Retinal pigment epithelial cell (primary cell): Measurements from ENCODE around the gene TMPRSS2.

Source experiments
- DNase-seq: peaks from one replicate; pipeline ENCODE4 v3.0.0-alpha.2; 2010; ENCODE audit warnings: low read depth
- H3K4me3 ChIP-seq: 2 replicates; pipeline ENCODE4 v1.5.1; 2011; ENCODE audit warnings: mild to moderate bottlenecking, low read length, control low read depth, moderate library complexity
- TF ChIP-seq, protein P1 (sequence below): conservative IDR thresholded peaks from 2 replicates; pipeline ENCODE4 v1.5.1; 2011; ENCODE audit warnings: low read depth, low read length, control low read depth, inconsistent platforms

The TMPRSS2 gene

GRCh38 chr21:41483973-41484372 lies 24.0 kb downstream of the TMPRSS2 start:
- no peak overlapping the region for H3K4me3 ChIP-seq
- TF ChIP-seq, protein P1, sequence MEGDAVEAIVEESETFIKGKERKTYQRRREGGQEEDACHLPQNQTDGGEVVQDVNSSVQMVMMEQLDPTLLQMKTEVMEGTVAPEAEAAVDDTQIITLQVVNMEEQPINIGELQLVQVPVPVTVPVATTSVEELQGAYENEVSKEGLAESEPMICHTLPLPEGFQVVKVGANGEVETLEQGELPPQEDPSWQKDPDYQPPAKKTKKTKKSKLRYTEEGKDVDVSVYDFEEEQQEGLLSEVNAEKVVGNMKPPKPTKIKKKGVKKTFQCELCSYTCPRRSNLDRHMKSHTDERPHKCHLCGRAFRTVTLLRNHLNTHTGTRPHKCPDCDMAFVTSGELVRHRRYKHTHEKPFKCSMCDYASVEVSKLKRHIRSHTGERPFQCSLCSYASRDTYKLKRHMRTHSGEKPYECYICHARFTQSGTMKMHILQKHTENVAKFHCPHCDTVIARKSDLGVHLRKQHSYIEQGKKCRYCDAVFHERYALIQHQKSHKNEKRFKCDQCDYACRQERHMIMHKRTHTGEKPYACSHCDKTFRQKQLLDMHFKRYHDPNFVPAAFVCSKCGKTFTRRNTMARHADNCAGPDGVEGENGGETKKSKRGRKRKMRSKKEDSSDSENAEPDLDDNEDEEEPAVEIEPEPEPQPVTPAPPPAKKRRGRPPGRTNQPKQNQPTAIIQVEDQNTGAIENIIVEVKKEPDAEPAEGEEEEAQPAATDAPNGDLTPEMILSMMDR = no peak
- no peak for DNase-seq

GRCh38 chr21:41483415-41483814 lies 24.5 kb downstream of the TMPRSS2 start:
- DNase-seq = no peak

DNA sequence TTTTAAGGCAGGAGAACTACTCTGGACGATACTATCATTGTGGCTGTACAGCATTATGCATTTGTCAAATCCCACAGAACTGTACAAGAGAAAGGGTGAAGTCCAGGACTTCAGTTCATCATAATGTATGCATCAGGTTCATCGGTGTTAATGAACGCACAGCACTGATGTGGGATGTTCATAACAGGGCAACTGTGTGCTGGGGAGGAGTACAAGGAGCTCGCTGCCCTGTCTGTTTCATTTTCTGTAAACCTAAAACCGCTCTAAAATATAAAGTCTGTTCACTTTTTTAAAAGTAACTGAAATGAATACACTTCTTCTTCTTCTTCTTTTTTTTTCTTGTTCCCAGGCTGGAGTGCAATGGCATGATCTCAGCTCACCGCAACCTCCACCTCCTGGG lies 25.0 kb downstream of the TMPRSS2 start:
- TF ChIP-seq, protein P1 = no peak
- no peak overlapping the region for H3K4me3 ChIP-seq
- no peak for DNase-seq

More at GRCh38 chr21:41483415-41483814, 24.5 kb downstream of the TMPRSS2 start:
- TF ChIP-seq, protein P1 = no peak
- H3K4me3 ChIP-seq = no peak overlapping the region

GRCh38 chr21:41482301-41482700 lies 25.7 kb downstream of the TMPRSS2 start:
- DNase-seq = no peak
- no peak overlapping the region for H3K4me3 ChIP-seq
- TF ChIP-seq, protein P1 = no peak

DNA sequence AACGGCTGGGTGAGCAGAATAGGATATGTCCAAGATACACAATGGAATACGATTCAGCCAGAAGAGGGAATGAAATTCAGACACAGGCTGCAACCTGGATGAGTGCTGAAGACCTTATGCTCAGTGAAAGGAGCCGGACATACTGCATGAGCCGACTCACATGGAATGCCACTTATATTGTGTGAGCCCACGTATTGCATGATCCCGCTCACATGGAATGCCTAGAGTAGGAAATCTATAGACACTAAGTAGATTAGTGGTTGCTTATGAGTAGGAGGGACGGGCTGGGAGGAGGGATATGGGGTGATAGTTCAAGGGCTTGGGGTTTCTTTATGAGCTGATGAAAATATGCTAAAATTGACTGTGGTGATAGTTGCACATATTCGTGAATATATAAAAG lies 26.8 kb downstream of the TMPRSS2 start:
- DNase-seq = peak; percentile 65
- H3K4me3 ChIP-seq = no peak overlapping the region
- TF ChIP-seq, protein P1 = no peak

DNA sequence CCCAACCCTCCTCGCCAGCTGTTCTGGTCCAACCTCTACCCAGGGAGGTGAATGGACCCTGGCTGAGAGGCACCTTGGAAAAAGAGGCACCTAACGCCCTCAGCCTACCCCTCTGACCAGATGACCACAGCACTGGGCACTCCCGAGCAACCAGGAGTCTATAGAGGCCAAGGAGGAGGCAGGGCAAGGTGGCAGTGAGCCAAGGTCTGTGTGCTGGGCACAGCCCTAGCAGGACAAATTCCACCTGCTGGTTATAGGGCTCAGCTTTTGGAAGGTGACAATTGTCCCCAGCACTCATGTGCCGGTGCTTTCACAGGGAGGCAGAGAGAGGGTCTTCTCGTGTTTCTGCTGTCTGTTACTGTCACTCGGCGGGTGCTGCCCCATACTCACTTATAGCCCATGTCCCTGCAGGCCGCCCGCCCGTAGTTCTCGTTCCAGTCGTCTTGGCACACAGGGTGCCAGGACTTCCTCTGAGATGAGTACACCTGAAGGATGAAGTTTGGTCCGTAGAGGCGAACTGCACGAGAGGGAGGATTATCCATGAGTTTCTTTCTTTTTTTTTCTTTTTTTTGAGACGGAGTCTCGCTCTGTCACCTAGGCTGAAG lies 27.8 kb downstream of the TMPRSS2 start:
- TF ChIP-seq, protein P1 = no peak
- no peak overlapping the region for H3K4me3 ChIP-seq

DNA sequence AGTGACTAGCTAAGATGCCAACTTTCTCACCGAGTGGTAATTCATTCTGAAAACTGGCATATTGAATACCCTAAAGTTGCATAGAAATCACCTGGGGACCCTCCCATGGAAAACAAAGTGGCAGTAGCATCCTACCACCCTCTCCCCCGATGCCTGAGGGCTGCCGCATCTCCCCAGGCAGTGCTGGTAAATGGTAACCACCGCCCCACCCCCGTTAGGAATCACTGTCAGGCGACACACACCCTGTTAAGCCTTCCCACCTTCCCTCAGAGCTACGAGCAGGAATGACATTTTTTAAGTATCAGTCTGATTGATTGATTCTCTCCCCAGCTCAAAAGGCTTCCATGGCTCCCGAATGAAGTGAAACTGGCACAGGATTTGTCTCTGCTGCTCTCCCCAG lies 28.3 kb downstream of the TMPRSS2 start:
- no peak for DNase-seq
- TF ChIP-seq, protein P1 = no peak
- H3K4me3 ChIP-seq = no peak overlapping the region

More for the DNA sequence above, 27.8 kb downstream of the TMPRSS2 start:
- DNase-seq = no peak
